HepG2 (cell line): Measurements from ENCODE around the gene TMEM214. TPM values are rescaled to one million over a fixed set of nuclear protein-coding genes. Genes with fewer than 3 reads are reported as not detected.

Experiments
- HOXD1 ChIP-seq: sonication (generic); formaldehyde crosslinking; IDR thresholded peaks from 2 replicates; pipeline ENCODE4 v1.5.0; 2020; ENCODE audit warnings: missing genetic modification reagents
- KDM3A ChIP-seq: IDR thresholded peaks from 2 replicates; pipeline ENCODE4 v1.6.1; 2018; ENCODE audit warnings: low read depth, missing compliant biosample characterization
- ZBTB25 ChIP-seq: IDR thresholded peaks from 2 replicates; pipeline ENCODE4 v1.6.1; 2018; ENCODE audit warnings: missing genetic modification reagents
- ZBTB37 ChIP-seq: sonication (generic); formaldehyde crosslinking; IDR thresholded peaks from 2 replicates; pipeline ENCODE4 v1.4.0; 2020; ENCODE audit warnings: mild to moderate bottlenecking, missing genetic modification reagents
- ZNF232 ChIP-seq: sonication (generic); formaldehyde crosslinking; IDR thresholded peaks from 2 replicates; pipeline ENCODE4 v1.4.0; 2020; ENCODE audit warnings: missing genetic modification reagents, borderline replicate concordance
- ZNF276 ChIP-seq: sonication (generic); formaldehyde crosslinking; IDR thresholded peaks from 2 replicates; pipeline ENCODE4 v1.4.0; 2020; ENCODE audit warnings: mild to moderate bottlenecking, low read depth, missing genetic modification reagents
- polyA plus RNA-seq, 8 experiments: library from polyadenylated mRNA; depleted of rRNA in 3 of 8; stranded (reverse) in 7 of 8; unstranded in 1 of 8; fragments of >200 nt; fragmentation: Illumina TruSeq in 4 of 8; extraction: Trizol in 4 of 8; gene quantifications; 2 replicates each; pipeline versions ENCODE4 v1.2.1 to v1.2.3, GENCODE V29; 2011 to 2016; ENCODE audit warnings: low read depth in 4 of 8, missing spikeins in 1 of 8, mixed read lengths in 1 of 8; ENCODE audit not compliant: insufficient read depth in 1 of 8
- total RNA-seq, 5 experiments: library from RNA; depleted of rRNA; stranded (reverse); fragments of >200 nt; fragmentation: Illumina TruSeq; extraction: Trizol; gene quantifications; 2 replicates each; pipeline ENCODE4 v1.2.3, GENCODE V29; 2016; ENCODE audit warnings: low read depth in 1 of 5
- TF ChIP-seq, protein P1 (sequence below): sonication (generic); formaldehyde crosslinking; IDR thresholded peaks from 2 replicates; pipeline ENCODE4 v1.4.0; 2020; ENCODE audit warnings: missing genetic modification reagents

TMEM214 gene
- total and polyA plus RNA-seq, 2 of the 13 experiments (the other 11 are each of a cell fraction or from before 2014, with no cell fraction given) = 58.3 to 132 TPM

- TF ChIP-seq ZNF276 (CRISPR knock-in tag) (peak; percentile 94; the same call in 1 of the 2 replicates), ZNF232 (CRISPR knock-in tag) (peak; percentile 98), ZBTB37 (CRISPR knock-in tag) (peak; percentile 23), ZBTB25 (CRISPR knock-in tag) (peak; percentile 77; the same call in 1 of the 2 replicates), HOXD1 (CRISPR knock-in tag) (peak; percentile 88; the same call in 1 of the 2 replicates), KDM3A (CRISPR knock-in tag) (peak; percentile 87; the same call in 1 of the 2 replicates)
- TF ChIP-seq, protein P1, sequence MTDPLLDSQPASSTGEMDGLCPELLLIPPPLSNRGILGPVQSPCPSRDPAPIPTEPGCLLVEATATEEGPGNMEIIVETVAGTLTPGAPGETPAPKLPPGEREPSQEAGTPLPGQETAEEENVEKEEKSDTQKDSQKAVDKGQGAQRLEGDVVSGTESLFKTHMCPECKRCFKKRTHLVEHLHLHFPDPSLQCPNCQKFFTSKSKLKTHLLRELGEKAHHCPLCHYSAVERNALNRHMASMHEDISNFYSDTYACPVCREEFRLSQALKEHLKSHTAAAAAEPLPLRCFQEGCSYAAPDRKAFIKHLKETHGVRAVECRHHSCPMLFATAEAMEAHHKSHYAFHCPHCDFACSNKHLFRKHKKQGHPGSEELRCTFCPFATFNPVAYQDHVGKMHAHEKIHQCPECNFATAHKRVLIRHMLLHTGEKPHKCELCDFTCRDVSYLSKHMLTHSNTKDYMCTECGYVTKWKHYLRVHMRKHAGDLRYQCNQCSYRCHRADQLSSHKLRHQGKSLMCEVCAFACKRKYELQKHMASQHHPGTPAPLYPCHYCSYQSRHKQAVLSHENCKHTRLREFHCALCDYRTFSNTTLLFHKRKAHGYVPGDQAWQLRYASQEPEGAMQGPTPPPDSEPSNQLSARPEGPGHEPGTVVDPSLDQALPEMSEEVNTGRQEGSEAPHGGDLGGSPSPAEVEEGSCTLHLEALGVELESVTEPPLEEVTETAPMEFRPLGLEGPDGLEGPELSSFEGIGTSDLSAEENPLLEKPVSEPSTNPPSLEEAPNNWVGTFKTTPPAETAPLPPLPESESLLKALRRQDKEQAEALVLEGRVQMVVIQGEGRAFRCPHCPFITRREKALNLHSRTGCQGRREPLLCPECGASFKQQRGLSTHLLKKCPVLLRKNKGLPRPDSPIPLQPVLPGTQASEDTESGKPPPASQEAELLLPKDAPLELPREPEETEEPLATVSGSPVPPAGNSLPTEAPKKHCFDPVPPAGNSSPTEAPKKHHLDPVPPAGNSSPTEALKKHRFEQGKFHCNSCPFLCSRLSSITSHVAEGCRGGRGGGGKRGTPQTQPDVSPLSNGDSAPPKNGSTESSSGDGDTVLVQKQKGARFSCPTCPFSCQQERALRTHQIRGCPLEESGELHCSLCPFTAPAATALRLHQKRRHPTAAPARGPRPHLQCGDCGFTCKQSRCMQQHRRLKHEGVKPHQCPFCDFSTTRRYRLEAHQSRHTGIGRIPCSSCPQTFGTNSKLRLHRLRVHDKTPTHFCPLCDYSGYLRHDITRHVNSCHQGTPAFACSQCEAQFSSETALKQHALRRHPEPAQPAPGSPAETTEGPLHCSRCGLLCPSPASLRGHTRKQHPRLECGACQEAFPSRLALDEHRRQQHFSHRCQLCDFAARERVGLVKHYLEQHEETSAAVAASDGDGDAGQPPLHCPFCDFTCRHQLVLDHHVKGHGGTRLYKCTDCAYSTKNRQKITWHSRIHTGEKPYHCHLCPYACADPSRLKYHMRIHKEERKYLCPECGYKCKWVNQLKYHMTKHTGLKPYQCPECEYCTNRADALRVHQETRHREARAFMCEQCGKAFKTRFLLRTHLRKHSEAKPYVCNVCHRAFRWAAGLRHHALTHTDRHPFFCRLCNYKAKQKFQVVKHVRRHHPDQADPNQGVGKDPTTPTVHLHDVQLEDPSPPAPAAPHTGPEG = peak; percentile 94
These were observed 18.5 kb downstream of the TMEM214 start, which contains the start of gene AGBL5 (continued) for GRCh38 chr2:27050996-27051901.
